Fibroblast of lung (primary cell): Measurements from ENCODE around the gene PALB2.

ENCODE experiments used
- CTCF ChIP-seq, 2 donors: IDR thresholded peaks in 1 of 2; conservative IDR thresholded peaks in 1 of 2; 1 replicate in 1 of 2; 2 replicates in 1 of 2; pipeline ENCODE4 v1.5.1; 2011 to 2012; ENCODE audit warnings: low read length in 2 of 2, control low read depth in 1 of 2, inconsistent platforms in 1 of 2, low read depth in 1 of 2, mild to moderate bottlenecking in 1 of 2
- EZH2 ChIP-seq: IDR thresholded peaks from 2 replicates; pipeline ENCODE4 v1.5.1; 2012; ENCODE audit warnings: low read length, control low read depth, mild to moderate bottlenecking; ENCODE audit errors: missing control alignments

- TF ChIP-seq EZH2 (no peak), CTCF (conservative IDR thresholded peaks at IDR 0.05 in 1 of 2, IDR thresholded peaks at IDR 0.05 in 1 of 2; ENCODE audit: low read depth in 1 of 2, low read length in 2 of 2) (no peak)
Observed at GRCh38 chr16:23607726-23608125, 33.4 kb downstream of the PALB2 start.
